PFSK-1 (cell line): ENCODE results near the gene CDX1.

ENCODE experiments used
- FOXP2 ChIP-seq: optimal IDR thresholded peaks from 2 replicates; pipeline ENCODE3; 2011; ENCODE audit warnings: borderline replicate concordance, control low read depth, inconsistent platforms; ENCODE audit not compliant: insufficient read depth; ENCODE audit errors: extremely low read length, extremely low read depth
- POLR2AphosphoS5 ChIP-seq: IDR thresholded peaks from 2 replicates; pipeline ENCODE4 v1.6.1; 2012; ENCODE audit warnings: low read depth, mild to moderate bottlenecking, control low read depth, low read length, moderate library complexity
- REST ChIP-seq, 2 experiments: IDR thresholded peaks; 2 replicates each; pipeline versions ENCODE4 v1.6.1 to v1.8.0; 2011 to 2012; ENCODE audit warnings: low read depth in 2 of 2, low read length in 2 of 2, control low read depth in 1 of 2, inconsistent platforms in 1 of 2, mild to moderate bottlenecking in 1 of 2, moderate library complexity in 1 of 2; ENCODE audit not compliant: insufficient read depth in 1 of 2
- SIN3A ChIP-seq: IDR thresholded peaks from 2 replicates; pipeline ENCODE4 v1.6.1; 2012; ENCODE audit warnings: mild to moderate bottlenecking, low read length, moderate library complexity, borderline replicate concordance; ENCODE audit not compliant: insufficient read depth
- TAF1 ChIP-seq: IDR thresholded peaks from 2 replicates; pipeline ENCODE4 v1.6.1; 2012; ENCODE audit warnings: low read length, control low read depth, borderline replicate concordance; ENCODE audit not compliant: insufficient read depth

Gene CDX1

GRCh38 chr5:150126199-150126920 is 40.2 kb upstream of the CDX1 start:
- TF ChIP-seq REST (IDR thresholded peaks at IDR 0.05; ENCODE audit: insufficient read depth in 1 of 2, low read depth in 2 of 2, low read length in 2 of 2) (no peak), POLR2AphosphoS5 (no peak), SIN3A (no peak), FOXP2 (no peak), TAF1 (no peak)

- TF ChIP-seq SIN3A (no peak), TAF1 (no peak), FOXP2 (no peak), POLR2AphosphoS5 (no peak), REST (IDR thresholded peaks at IDR 0.05; ENCODE audit: insufficient read depth in 1 of 2, low read depth in 2 of 2, low read length in 2 of 2) (no peak)
Measured at GRCh38 chr5:150126921-150127265, 39.7 kb upstream of the CDX1 start.

- TF ChIP-seq REST (IDR thresholded peaks at IDR 0.05; ENCODE audit: insufficient read depth in 1 of 2, low read depth in 2 of 2, low read length in 2 of 2) = no peak
- no peak for TF ChIP-seq POLR2AphosphoS5
- no peak for TF ChIP-seq FOXP2
- no peak for TF ChIP-seq SIN3A
- TF ChIP-seq TAF1 = no peak
Measured at GRCh38 chr5:150129454-150129812, 37.1 kb upstream of the CDX1 start.

GRCh38 chr5:150129813-150130492 is 36.6 kb upstream of the CDX1 start:
- TF ChIP-seq FOXP2 (no peak), TAF1 (no peak), SIN3A (no peak), POLR2AphosphoS5 (no peak), REST (IDR thresholded peaks at IDR 0.05; ENCODE audit: insufficient read depth in 1 of 2, low read depth in 2 of 2, low read length in 2 of 2) (no peak)
